ENCODE data around the gene PRKAR1A.

GRCh38 chr17:68513932-68514331 is 1.7 kb downstream of the PRKAR1A start:
- TF ChIP-seq POLR2A (IDR thresholded peaks at IDR 0.05) (no peak), EP300 (IDR thresholded peaks at IDR 0.05) (no peak)
- TF ChIP-seq, protein P1, sequence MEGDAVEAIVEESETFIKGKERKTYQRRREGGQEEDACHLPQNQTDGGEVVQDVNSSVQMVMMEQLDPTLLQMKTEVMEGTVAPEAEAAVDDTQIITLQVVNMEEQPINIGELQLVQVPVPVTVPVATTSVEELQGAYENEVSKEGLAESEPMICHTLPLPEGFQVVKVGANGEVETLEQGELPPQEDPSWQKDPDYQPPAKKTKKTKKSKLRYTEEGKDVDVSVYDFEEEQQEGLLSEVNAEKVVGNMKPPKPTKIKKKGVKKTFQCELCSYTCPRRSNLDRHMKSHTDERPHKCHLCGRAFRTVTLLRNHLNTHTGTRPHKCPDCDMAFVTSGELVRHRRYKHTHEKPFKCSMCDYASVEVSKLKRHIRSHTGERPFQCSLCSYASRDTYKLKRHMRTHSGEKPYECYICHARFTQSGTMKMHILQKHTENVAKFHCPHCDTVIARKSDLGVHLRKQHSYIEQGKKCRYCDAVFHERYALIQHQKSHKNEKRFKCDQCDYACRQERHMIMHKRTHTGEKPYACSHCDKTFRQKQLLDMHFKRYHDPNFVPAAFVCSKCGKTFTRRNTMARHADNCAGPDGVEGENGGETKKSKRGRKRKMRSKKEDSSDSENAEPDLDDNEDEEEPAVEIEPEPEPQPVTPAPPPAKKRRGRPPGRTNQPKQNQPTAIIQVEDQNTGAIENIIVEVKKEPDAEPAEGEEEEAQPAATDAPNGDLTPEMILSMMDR (IDR thresholded peaks at IDR 0.05): no peak

Data from stomach (tissue), 4 donors.